Measurements from ENCODE around the gene ZNF22.

The ZNF22 gene

GRCh38 chr10:44979281-44980191 is 21.2 kb upstream of the ZNF22 start:
- DNase-seq (ENCODE audit: extremely low spot score), result no peak
- ChIA-PET CTCF (interaction anchor here (1.0 to 8.6 kb wide), 10 partner anchors 9 to 51 kb away, joined by 3 to 114 read pairs (median 6); partner anchors contain the start of genes RASSF4 and ZNF22), POLR2A (interaction anchor here (0.5 to 1.6 kb wide), 19 partner anchors 10 to 681 kb away, joined by 3 to 13 read pairs (median 4); partner anchors contain the start of gene RASSF4)
- TF ChIP-seq CTCF (IDR thresholded peaks at IDR 0.05; ENCODE audit: control extremely low read depth, extremely low read depth, low read depth, missing control alignments), result no peak

- no peak for DNase-seq (ENCODE audit: extremely low spot score)
- no peak for TF ChIP-seq CTCF (IDR thresholded peaks at IDR 0.05; ENCODE audit: control extremely low read depth, extremely low read depth, low read depth, missing control alignments)
- POLR2A ChIA-PET, result interaction anchor here (1.3 to 1.6 kb wide), 2 partner anchors 13 to 48 kb away, joined by 3 read pairs; no protein-coding TSS in a partner anchor
- CTCF ChIA-PET, result interaction anchor here (1.0 to 8.6 kb wide), 9 partner anchors 11 to 47 kb away, joined by 3 to 114 read pairs (median 6); partner anchors contain the start of genes RASSF4 and ZNF22
Measured at GRCh38 chr10:44980309-44981171, 20.2 kb upstream of the ZNF22 start.

- TF ChIP-seq CTCF (IDR thresholded peaks at IDR 0.05; ENCODE audit: control extremely low read depth, extremely low read depth, low read depth, missing control alignments), result no peak
- POLR2A ChIA-PET, result interaction anchor here (1.3 to 1.6 kb wide), 2 partner anchors 14 to 49 kb away, joined by 3 read pairs; no protein-coding TSS in a partner anchor
- CTCF ChIA-PET, result interaction anchor here (1.0 to 8.6 kb wide), 8 partner anchors 11 to 48 kb away, joined by 3 to 114 read pairs (median 6); partner anchors contain the start of genes RASSF4 and ZNF22
- DNase-seq (ENCODE audit: extremely low spot score), result peak; percentile 53
Measured at GRCh38 chr10:44981172-44982113, 19.3 kb upstream of the ZNF22 start.

DNA sequence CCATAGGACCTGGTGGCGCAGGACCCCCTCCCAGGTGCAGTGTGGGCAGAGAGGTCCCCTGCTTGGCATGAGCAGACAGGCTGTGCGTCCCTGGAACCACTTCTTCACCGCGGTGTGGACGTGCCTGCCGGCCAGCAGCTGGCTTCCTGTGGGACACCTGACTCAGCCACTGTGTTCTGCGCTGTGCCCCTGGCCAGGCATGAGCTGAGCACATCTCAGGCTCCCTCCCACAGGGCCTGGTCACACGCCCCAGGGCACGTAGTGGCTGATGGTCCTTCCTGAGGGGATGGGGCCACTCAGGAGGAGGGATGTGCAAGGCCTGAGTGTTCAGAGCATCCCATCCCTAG is 18.6 kb upstream of the ZNF22 start:
- no peak for TF ChIP-seq CTCF (IDR thresholded peaks at IDR 0.05; ENCODE audit: control extremely low read depth, extremely low read depth, low read depth, missing control alignments)
- ChIA-PET POLR2A (interaction anchor here (1.1 kb wide), 1 partner anchor 9 kb away, joined by 3 read pairs; no protein-coding TSS in a partner anchor), CTCF (interaction anchor here (1.7 to 8.6 kb wide), 3 partner anchors 10 to 49 kb away, joined by 4 to 99 read pairs (median 5); no protein-coding TSS in a partner anchor)
- DNase-seq (ENCODE audit: extremely low spot score), result no peak

DNA sequence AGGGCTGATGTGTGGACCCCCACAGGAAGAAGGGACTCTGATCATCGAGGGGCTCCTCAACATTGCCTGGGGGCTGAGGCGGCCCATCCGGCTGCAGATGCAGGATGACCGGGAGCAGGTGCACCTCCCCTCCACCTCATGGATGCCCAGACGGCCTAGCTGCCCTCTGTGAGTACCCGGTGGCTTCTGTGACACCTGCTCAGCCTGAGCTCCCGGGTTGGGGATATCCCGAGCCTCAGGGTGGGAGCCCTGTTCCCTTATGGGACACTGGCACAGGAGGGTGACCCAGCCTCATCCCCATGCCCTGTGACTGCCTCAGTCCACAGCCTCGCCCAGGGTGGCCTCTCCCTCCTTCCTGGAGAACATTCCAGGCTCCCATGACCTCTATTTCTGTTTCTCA is 18.2 kb upstream of the ZNF22 start:
- CTCF ChIA-PET, result interaction anchor here (1.7 to 8.6 kb wide), 2 partner anchors 10 to 49 kb away, joined by 4 to 99 read pairs; no protein-coding TSS in a partner anchor
- no peak for TF ChIP-seq CTCF (IDR thresholded peaks at IDR 0.05; ENCODE audit: control extremely low read depth, extremely low read depth, low read depth, missing control alignments)
- POLR2A ChIA-PET, result interaction anchor here (0.6 to 1.1 kb wide), 2 partner anchors 10 to 781 kb away, joined by 3 to 7 read pairs; no protein-coding TSS in a partner anchor
- no peak for DNase-seq (ENCODE audit: extremely low spot score)
